ENCODE measurements around the gene PLCH2.
"Not testable (repeated sequence)": the region's sequence is repeated elsewhere in the genome, so short reads cannot be mapped to it uniquely, and the experiment has no call there.

PLCH2 gene

DNA sequence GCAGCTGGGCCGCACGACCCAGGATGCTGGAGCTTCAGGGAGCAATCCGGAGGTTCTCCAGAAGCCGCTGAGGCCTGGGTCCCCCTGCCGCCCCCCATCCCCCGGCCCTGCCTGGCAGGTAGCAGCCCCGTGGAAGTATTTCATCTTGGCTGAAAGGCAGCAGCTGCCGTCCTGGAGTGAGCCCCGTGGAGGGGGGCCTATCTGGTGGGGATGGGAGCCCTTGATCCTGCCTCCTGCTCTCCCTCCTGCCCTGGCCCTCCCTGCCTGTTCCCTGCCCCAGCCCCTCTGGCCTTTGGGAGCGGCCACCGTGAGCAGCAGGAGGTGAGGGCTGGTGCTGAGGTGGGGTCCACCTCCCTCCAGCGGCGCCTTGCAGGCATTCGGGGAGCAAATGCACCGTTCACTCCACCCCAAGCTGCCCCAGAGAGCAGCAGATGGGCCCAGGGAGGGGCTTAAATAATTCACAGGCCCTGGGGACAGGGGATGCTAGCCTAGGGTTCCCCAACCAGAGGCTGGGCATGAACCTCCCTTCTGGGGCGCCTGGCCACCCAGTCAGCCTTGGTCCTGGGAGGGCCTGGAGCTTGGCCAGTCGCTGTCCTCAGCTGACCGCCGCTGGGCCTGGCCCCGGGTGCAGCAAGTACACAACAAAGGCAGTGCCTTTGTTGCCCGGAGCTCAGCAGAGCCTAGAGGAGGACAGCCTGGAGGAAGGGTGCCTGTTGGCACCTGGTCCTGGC is 23.7 kb upstream of the PLCH2 start:
- H3K9ac ChIP-seq (ENCODE audit: insufficient read length) = no peak overlapping the region
- no peaks in the 10 kb centered on the region for H3K9me3 ChIP-seq (ENCODE audit: low read depth, low read length)
- H3K36me3 ChIP-seq (ENCODE audit: insufficient read depth, low read length) = no peaks in the 10 kb centered on the region
- no peak overlapping the region for H3K27ac ChIP-seq
- DNase-seq (ENCODE audit: low read depth, low spot score) = no peak
- H3K4me3 ChIP-seq = no peak overlapping the region
- no peak for TF ChIP-seq POLR2AphosphoS5 (IDR thresholded peaks at IDR 0.05; ENCODE audit: borderline replicate concordance, low read depth, low read length)
- TF ChIP-seq EZH2 (IDR thresholded peaks at IDR 0.05) = no peak
- TF ChIP-seq FOXP2 (optimal IDR thresholded peaks at IDR 0.05; ENCODE audit: control extremely low read depth, extremely low read length, insufficient read depth) = no peak

DNA sequence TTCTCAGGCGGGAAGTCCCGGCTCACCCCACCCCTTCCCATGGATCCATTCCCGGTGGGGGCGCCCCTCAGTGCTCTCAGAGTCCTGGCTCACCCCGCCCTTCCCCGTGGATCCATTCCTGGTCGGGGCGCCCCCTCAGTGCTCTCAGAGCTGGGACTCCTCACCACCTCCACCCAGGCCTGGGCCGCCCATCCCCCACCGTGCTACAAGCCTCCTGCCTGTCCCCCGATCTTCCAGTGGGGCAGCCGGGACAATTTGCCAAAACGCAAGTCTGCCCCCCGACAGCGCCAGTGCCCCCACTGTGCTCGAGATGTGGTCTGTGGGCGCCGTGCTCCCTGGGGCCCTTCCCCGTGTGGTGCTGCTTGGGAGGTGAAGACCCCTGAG is 23.2 kb upstream of the PLCH2 start:
- no peak for DNase-seq (ENCODE audit: low read depth, low spot score)
- Histone ChIP-seq H3K36me3 (ENCODE audit: insufficient read depth, low read length) (no peaks in the 10 kb centered on the region), H3K9me3 (ENCODE audit: low read depth, low read length) (no peaks in the 10 kb centered on the region), H3K4me3 (no peak overlapping the region), H3K9ac (ENCODE audit: insufficient read length) (no peak overlapping the region), H3K27ac (no peak overlapping the region)
- no peak for TF ChIP-seq FOXP2 (optimal IDR thresholded peaks at IDR 0.05; ENCODE audit: control extremely low read depth, extremely low read length, insufficient read depth)
- TF ChIP-seq POLR2AphosphoS5 (IDR thresholded peaks at IDR 0.05; ENCODE audit: borderline replicate concordance, low read depth, low read length) = no peak
- TF ChIP-seq EZH2 (IDR thresholded peaks at IDR 0.05) = no peak

DNA sequence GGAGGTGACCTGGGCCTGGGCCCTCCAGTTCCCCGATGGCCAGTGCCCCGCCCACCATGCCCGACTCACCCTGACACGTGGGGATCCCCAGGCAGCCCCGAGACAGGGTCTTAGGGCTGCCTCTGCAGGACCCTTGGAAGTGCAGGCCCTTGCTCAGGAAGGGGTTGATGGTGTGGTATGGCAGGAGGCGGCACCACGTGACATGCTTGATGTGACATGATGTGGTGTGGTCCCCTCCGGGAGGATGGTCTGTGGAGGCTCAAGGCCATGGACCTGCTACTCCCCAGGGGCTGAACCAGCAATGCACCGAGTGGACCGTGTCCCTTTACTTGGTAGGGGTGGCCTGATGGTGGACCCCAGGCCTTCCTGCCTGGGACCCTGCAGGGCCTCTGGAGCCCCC is 21.9 kb upstream of the PLCH2 start:
- DNase-seq (ENCODE audit: low read depth, low spot score) = no peak
- Histone ChIP-seq H3K9me3 (ENCODE audit: low read depth, low read length) (no peaks in the 10 kb centered on the region), H3K4me3 (no peak overlapping the region), H3K27ac (no peak overlapping the region), H3K9ac (ENCODE audit: insufficient read length) (no peak overlapping the region), H3K36me3 (ENCODE audit: insufficient read depth, low read length) (no peaks in the 10 kb centered on the region)
- TF ChIP-seq FOXP2 (optimal IDR thresholded peaks at IDR 0.05; ENCODE audit: control extremely low read depth, extremely low read length, insufficient read depth) (no peak), EZH2 (IDR thresholded peaks at IDR 0.05) (no peak), POLR2AphosphoS5 (IDR thresholded peaks at IDR 0.05; ENCODE audit: borderline replicate concordance, low read depth, low read length) (no peak)

DNA sequence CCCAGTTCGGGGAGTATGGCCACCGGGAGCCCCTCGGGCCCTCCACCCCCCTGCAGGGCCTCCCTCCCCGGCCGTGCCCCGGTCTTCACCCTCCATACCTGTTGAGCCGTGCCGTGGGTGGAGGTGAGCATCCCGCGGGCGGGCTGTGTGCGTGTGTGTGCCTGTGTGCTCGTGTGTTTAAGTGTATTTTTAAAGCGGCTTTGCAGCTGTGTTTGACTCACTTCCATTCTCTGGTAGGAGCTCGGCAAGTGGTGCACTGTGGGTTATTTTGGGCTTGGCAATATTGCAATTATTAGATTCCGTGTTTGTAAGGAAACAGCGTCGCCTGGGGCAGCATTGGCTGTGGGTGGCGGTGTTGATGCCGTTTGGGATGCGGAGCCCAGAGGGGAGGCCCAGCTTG is 20.3 kb upstream of the PLCH2 start:
- H3K27ac ChIP-seq = no peak overlapping the region
- no peak overlapping the region for H3K4me3 ChIP-seq
- DNase-seq (ENCODE audit: low read depth, low spot score) = no peak
- no peaks in the 10 kb centered on the region for H3K36me3 ChIP-seq (ENCODE audit: insufficient read depth, low read length)
- H3K9me3 ChIP-seq (ENCODE audit: low read depth, low read length) = no peaks in the 10 kb centered on the region
- no peak for TF ChIP-seq FOXP2 (optimal IDR thresholded peaks at IDR 0.05; ENCODE audit: control extremely low read depth, extremely low read length, insufficient read depth)
- no peak for TF ChIP-seq EZH2 (IDR thresholded peaks at IDR 0.05)
- TF ChIP-seq POLR2AphosphoS5 (IDR thresholded peaks at IDR 0.05; ENCODE audit: borderline replicate concordance, low read depth, low read length) = no peak
- H3K9ac ChIP-seq (ENCODE audit: insufficient read length) = no peak overlapping the region

DNA sequence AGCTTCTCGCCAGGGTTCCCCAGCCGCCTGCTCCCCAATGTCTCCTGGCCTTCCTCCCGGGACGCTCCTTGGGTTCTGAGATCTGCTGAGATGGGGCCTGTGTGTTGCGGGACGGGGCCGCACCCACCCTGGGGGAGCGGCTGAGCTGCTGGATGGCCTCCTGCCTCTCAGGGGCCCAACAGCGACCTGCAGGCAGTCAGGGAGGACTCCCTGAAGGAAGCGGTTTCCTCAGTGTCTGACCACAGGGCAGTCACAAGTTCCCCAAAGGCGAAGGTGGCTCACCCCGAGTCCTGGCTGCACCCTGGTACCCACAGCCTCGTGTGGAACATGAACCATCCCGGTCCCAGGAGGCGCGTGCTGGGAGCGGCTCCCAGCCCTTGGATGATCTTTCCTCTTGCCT is 18.6 kb upstream of the PLCH2 start:
- DNase-seq (ENCODE audit: low read depth, low spot score) = no peak
- Histone ChIP-seq H3K9ac (ENCODE audit: insufficient read length) (no peak overlapping the region), H3K4me3 (no peak overlapping the region), H3K36me3 (ENCODE audit: insufficient read depth, low read length) (no peaks in the 10 kb centered on the region), H3K27ac (no peak overlapping the region), H3K9me3 (ENCODE audit: low read depth, low read length) (no peaks in the 10 kb centered on the region)
- no peak for TF ChIP-seq POLR2AphosphoS5 (IDR thresholded peaks at IDR 0.05; ENCODE audit: borderline replicate concordance, low read depth, low read length)
- no peak for TF ChIP-seq EZH2 (IDR thresholded peaks at IDR 0.05)
- TF ChIP-seq FOXP2 (optimal IDR thresholded peaks at IDR 0.05; ENCODE audit: control extremely low read depth, extremely low read length, insufficient read depth) = no peak

DNA sequence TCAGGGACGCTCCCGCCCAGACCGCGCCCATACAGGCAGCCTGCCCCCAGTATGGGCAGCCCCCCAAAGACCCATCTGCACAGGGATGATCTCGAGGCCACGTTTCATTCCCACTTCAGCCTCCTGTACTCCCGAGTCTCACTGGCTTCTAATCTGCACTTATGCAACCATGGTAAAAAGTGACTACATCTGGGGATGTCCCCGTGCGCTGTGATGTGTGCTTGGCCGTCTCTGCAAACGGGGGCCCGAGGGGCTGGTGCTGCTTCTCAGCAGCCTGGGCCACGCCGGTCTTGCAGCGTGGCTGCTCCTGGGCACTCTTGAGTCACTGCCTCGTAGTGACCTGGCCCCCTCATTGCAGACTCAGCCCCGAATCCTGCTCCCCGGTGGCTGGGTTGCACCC is 17.4 kb upstream of the PLCH2 start:
- TF ChIP-seq FOXP2 (optimal IDR thresholded peaks at IDR 0.05; ENCODE audit: control extremely low read depth, extremely low read length, insufficient read depth) = no peak
- TF ChIP-seq EZH2 (IDR thresholded peaks at IDR 0.05) = no peak
- no peak for TF ChIP-seq POLR2AphosphoS5 (IDR thresholded peaks at IDR 0.05; ENCODE audit: borderline replicate concordance, low read depth, low read length)
- H3K9ac ChIP-seq (ENCODE audit: insufficient read length) = no peak overlapping the region
- H3K9me3 ChIP-seq (ENCODE audit: low read depth, low read length) = no peaks in the 10 kb centered on the region
- no peak overlapping the region for H3K4me3 ChIP-seq
- H3K27ac ChIP-seq = no peak overlapping the region
- H3K36me3 ChIP-seq (ENCODE audit: insufficient read depth, low read length) = no peaks in the 10 kb centered on the region
- no peak for DNase-seq (ENCODE audit: low read depth, low spot score)

DNA sequence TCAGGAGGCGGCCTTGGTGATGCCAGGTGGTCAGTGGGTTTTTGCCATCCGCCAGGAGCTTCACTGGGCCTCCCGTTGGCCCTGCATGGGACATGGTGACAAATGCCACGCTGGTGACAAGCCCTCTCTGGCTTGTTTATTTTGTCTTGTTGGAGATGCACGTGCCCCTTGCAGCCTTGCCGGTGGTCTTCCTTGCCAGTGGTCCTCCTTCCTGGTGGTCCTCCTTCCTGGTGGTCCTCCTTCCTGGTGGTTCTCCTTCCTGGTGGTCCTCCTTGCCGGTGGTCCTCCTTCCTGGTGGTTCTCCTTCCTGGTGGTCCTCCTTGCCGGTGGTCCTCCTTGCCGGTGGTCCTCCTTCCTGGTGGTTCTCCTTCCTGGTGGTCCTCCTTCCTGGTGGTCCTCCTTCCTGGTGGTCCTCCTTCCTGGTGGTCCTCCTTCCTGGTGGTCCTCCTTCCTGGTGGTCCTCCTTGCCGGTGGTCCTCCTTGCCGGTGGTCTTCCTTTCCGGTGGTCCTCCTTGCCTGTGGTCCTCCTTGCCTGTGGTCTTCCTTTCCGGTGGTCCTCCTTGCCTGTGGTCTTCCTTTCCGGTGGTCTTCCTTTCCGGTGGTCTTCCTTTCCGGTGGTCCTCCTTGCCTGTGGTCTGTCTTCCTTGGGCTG is 16.9 kb upstream of the PLCH2 start:
- H3K36me3 ChIP-seq (ENCODE audit: insufficient read depth, low read length); DNase-seq (ENCODE audit: low read depth, low spot score): not testable (repeated sequence)

DNA sequence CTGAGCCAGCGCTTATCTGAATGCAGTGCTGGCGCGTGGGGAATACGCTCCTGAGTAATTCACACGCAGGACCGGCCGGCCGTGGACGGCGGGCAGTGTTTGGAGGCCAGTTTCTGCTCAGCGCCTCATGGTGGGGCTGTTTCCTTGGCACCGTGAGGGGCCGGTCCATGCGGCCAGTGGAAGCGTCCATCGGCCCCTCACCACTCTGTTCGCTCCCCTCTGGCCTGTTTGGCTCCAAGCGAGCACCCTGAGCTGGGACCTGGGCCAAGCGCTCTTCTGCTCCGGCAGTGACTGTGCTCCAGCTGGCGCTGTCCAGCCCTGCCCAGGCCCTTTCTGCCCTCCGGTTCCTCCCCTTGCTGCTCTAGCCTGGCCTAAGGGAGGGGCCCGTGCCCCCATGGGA is 16.3 kb upstream of the PLCH2 start:
- DNase-seq (ENCODE audit: low read depth, low spot score) = no peak
- Histone ChIP-seq H3K9ac (ENCODE audit: insufficient read length) (no peak overlapping the region), H3K4me3 (no peak overlapping the region), H3K27ac (no peak overlapping the region), H3K9me3 (ENCODE audit: low read depth, low read length) (no peaks in the 10 kb centered on the region), H3K36me3 (ENCODE audit: insufficient read depth, low read length) (no peaks in the 10 kb centered on the region)
- TF ChIP-seq POLR2AphosphoS5 (IDR thresholded peaks at IDR 0.05; ENCODE audit: borderline replicate concordance, low read depth, low read length) (no peak), FOXP2 (optimal IDR thresholded peaks at IDR 0.05; ENCODE audit: control extremely low read depth, extremely low read length, insufficient read depth) (no peak), EZH2 (IDR thresholded peaks at IDR 0.05) (no peak)

More for the DNA sequence above, 16.9 kb upstream of the PLCH2 start:
- not testable (repeated sequence) for H3K27ac ChIP-seq; H3K9ac ChIP-seq (ENCODE audit: insufficient read length); H3K9me3 ChIP-seq (ENCODE audit: low read depth, low read length); H3K4me3 ChIP-seq

DNA sequence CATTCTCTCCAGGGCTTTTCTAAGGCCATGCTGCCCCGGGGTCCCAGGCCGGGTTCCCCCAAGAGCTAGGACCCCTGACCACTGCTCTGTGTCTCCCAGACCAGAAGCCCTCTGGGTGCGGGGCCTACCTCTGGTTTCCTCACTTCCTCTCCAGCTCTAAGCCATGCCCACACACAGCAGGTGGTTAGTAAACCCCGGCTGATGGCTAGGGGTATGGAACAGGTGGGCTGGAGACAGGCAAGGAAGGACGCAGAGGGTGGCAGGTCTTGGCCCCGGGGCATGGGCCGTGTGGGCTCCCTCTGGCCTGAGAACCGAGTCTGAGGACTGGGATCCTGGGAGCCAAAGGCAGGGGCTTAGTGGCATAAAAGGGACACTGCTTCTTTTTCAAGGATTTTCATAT is 15.9 kb upstream of the PLCH2 start:
- TF ChIP-seq POLR2AphosphoS5 (IDR thresholded peaks at IDR 0.05; ENCODE audit: borderline replicate concordance, low read depth, low read length) = no peak
- TF ChIP-seq FOXP2 (optimal IDR thresholded peaks at IDR 0.05; ENCODE audit: control extremely low read depth, extremely low read length, insufficient read depth) = no peak
- no peak for TF ChIP-seq EZH2 (IDR thresholded peaks at IDR 0.05)
- no peak overlapping the region for H3K27ac ChIP-seq

More for the DNA sequence above, 15.9 kb upstream of the PLCH2 start:
- no peaks in the 10 kb centered on the region for H3K9me3 ChIP-seq (ENCODE audit: low read depth, low read length)
- H3K36me3 ChIP-seq (ENCODE audit: insufficient read depth, low read length) = no peaks in the 10 kb centered on the region
- H3K9ac ChIP-seq (ENCODE audit: insufficient read length) = no peak overlapping the region
- DNase-seq (ENCODE audit: low read depth, low spot score) = no peak
- no peak overlapping the region for H3K4me3 ChIP-seq
